SKM-1 (cell line): Measurements from ENCODE around the gene PDE2A.

ENCODE experiments used
- DNase-seq: peaks from one replicate; lab custom pipeline; 2025; ENCODE audit not compliant: unreplicated experiment; lab: John Stamatoyannopoulos, UW

Gene PDE2A

GRCh38 chr11:72552399-72552910, 121.8 kb downstream of the PDE2A start:
- no peak for DNase-seq

DNA sequence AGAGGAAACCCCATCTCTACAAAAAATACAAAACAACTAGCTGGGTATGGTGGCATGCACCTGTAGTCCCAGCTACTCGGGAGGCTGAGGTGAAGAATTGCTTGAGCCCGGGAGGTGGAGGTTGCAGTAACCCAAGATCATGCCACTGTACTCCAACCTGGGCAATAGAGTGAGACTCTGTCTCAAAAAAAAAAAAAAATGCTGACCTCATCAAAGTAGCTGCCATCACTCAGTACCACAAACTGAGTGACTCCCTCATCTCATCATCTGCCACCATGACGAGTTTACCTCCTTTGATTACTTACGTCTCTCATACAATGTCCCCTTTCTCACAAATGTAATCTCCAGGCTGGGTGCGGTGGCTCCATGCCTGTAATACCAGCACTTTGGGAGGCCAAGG, 122.7 kb downstream of the PDE2A start:
- no peak for DNase-seq

DNA sequence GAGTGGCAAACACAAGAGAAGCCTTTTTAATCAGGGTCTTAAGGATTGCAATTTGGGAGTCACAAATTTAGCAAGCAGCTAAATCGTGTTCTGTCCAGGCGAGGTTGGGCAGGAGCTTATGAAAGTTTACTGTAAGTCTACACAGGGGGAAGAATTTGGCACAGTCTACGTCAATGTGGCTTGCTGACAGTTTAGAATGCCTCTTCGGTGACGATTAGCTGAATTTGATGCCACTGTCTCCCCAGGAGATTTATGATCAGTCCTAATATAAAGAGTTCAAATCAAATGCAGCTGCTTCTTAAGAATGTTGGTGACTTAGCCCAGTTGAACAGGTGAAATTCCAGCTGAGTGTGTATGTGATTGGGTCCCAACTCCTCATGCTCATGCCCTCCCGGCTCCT, 125.8 kb downstream of the PDE2A start:
- DNase-seq: no peak

DNA sequence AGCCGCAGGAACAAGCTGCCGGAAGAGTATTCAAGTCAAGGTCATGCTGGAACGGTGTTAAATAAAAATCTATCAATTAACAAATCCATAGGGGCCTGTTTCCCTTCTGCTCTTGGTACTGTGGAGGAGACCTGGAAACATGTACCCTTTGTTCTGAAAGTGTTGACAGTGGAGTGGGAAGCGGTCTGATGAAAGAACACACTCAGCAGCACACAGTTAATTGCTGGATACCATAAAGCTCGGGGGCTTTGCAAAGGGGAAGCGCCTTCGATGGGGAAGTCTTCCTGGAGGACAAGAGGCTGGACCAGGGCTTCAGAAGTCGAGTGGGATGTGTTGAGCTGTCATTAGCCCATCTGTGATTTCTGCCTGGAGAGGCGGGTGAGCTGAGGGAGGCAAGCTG, 127.4 kb downstream of the PDE2A start:
- DNase-seq: no peak

DNA sequence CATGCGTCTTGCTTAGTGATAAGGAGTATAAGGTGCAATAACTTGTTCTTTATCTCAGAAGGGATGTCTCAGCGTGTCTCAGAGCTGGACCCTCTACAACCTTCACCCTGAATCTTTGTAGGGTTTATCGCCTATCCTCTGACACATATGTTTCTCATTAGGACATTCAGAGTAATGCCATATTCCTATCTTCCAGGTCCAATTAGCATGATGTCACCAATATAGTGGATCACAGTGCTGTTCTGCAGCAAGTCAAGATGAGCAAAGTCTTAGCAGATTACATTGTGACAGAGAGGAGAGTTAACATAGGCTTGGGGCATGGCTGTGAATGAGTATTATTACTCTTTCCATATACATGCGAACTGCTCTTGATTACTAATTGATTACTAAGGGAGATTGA, 129.6 kb downstream of the PDE2A start:
- DNase-seq: no peak

DNA sequence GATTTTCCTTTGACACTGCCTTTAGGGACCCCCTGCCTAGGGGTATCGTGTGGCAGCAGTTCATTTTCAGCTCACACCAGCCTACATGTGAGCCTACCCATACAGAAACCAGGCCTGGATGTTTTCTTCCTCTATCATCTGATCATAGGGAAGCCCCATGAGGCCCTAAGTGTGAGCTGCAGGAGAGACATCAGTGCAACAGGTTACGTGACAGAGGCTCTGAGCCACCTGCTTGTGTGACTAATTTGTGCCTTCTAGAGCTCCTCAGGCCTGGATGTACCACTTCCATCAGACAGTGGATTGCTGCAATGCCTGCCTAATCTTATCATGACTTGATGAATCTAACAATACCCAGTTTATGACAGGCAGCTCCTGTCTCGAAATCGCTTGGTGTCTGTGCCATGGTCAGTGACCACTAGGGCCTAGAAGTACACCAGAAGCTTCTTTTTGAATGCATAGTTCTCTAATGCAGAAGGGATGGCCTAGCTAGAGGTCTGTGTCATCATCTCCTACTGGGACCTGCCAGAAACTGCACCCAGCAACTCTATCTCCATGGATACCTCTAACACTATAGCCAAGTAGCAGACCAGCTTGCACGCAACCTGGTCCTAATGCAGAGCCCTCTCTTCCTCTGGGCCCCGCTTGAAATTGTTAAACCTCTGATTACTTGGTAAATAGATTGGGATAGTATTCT, 130.2 kb downstream of the PDE2A start:
- DNase-seq: no peak

DNA sequence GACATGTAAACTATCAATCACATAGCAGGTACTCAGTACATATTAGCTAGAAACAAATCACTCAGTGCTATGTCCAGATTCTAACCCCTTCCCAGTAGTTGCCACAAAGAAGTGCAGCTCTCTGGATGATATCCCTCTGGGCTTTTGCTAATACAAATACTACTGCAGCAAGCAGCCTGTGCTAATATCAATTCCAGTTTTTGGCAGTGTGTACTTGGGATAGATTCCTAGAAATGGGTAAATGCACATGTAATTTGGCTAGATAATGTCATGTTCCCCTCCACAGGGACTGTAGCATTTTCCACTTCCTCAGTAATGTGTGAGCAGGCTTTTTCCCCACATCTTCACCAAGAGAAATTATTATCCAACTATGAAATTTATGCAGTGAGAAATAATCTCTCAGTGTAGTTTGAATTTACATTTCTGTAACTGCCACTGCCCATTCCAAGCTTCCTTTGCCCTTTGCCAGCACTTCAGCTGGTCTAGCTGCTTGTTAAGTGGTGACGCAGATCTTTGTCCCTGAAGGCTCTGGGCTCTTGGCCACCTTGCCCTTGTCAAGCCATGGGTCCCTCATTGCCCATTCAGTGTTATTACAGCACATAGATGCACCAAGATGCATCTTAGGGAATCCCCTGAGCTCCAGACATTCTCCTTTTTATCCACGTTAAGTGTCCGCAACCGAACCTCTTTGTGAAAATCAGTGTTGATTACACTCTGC, 132.8 kb downstream of the PDE2A start:
- DNase-seq: no peak

- DNase-seq: no peak
Observed at GRCh38 chr11:72537051-72537450, 137.2 kb downstream of the PDE2A start.

DNA sequence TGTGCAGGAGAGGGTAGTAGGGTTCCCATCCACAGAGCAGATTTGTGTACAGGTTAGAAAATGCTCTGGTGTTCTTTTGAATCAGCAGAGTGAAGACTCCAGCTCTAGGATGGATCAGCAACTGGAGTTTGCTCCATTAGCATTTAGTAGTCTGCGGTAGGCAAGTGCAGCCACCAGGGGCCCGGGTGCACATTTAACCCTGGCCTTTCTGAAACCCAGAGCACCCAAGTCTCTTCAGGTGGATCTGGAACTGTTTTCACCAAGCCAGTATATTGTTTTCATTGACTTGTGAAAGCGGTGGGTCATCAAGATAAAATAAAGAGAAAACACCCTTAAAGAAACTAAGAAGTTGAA, 139.1 kb downstream of the PDE2A start:
- DNase-seq: no peak

DNA sequence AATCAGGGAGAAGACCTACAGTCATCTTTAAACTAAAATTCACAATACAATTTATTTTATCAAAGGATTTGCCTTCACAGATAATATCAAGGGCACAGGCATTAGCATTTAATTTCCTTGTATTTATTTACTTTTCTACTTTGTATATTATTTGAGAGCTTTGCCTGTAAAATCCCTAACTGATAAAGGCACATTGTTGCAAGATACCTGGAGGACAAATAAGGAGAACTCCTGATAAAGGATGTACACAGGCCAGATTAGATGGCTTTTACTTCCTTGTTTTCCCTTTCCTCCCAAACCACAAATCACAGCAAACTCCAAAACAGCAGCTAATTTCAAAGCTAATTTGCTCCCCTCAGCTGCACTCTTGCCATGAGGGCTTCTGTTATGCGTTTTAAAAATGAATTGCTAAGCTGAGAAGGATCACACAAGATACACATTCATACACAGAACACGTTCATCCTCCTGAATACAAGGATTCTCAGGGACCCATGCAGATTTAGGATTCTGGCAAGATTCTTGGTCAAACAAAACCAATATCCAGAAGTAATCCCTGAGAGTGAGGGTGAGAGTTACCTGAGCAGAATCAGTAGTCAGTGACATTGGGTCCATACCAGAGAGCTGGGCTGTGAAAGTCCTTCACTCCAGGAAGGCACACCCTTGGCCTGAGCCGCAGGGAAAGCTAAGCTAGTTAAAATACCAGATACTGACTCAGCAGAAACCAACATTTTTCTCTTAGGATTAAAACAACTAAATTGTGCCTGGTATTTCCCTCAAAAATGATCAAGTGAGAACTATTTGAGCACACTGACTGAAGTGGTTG, 139.6 kb downstream of the PDE2A start:
- DNase-seq: no peak

- no peak for DNase-seq
Observed at GRCh38 chr11:72529068-72529467, 145.2 kb downstream of the PDE2A start.

DNA sequence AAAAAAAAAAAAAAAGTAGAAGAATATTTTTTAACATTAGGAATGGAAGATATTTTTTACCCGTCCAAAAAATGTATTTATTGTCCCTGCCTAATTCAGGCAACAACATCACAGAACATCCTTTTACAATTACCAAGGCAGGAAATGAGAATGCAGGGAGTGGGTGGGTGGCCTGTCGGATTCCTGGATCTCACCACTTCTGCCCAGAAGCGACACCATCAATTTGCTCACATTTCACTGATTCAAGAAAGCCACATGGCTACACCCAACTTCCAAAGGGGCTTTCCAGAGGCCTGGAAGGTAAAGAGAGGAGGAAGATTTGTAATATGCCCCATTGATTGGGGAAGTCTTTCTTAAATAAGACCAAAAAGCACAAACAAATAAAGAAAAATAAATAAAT, 146.1 kb downstream of the PDE2A start:
- no peak for DNase-seq
